HS-5 (cell line): Measurements from ENCODE around the gene TSSK3.
"Not testable (repeated sequence)": the region's sequence is repeated elsewhere in the genome, so short reads cannot be mapped to it uniquely, and the experiment has no call there.

Experiments used
- DNase-seq: peaks from one replicate; pipeline ENCODE4 v3.0.0-alpha.2; 2012; ENCODE audit warnings: low read depth

TSSK3 gene

DNA sequence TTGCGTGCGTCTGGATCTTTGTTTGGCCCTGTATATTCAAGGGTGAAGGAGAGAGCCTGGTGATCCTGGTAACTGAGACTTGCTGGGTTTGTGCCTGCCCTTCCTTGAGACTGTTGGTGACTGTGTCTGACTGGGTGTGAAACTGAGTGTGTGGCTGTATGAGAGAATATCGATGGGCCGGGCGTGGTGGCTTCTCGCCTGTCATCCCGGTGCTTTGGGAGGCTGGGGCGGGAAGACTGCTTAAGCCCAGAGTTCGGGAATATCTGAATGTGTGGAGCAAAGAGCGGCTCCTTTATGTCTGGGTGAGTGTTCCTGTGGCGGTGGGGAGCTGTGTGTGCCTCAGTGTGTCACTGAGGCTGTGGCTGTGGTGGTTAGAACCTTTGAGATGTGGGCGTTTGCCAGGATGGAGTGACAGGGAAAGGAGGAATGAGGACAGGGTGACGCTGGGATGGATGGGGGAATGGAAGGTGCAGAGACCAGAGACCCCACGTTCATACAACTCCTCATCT, 23.6 kb upstream of the TSSK3 start:
- no peak for DNase-seq

DNA sequence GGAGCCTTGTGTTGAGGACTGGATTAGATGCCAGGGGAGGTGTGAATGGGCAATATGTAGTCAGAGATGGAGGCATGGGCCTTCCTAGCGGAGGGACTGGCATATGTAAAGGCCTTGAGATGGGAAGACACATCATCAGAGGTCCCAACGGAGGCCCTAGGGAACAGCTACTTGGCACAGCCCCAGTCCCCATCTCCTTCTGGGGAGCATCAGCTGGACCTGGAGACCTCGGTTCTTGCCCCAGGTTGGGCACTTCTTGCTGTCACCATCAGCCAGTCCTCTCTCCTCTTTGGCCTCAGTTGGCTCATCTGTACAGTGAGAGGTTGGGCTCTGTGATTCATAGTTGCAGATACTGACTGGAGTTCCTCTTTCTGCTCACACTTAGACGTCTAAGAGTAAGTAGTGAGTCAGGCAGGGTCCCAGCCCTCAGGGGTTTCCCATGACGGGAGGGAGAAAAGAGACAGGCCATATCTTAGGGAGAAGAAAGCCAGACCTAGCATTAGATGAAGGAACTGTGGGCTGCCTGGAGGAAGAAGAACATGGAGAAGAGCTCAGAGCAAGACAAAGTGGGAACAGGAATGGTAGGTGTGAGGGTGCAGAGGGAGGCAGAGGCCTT, 22.9 kb upstream of the TSSK3 start:
- no peak for DNase-seq

DNA sequence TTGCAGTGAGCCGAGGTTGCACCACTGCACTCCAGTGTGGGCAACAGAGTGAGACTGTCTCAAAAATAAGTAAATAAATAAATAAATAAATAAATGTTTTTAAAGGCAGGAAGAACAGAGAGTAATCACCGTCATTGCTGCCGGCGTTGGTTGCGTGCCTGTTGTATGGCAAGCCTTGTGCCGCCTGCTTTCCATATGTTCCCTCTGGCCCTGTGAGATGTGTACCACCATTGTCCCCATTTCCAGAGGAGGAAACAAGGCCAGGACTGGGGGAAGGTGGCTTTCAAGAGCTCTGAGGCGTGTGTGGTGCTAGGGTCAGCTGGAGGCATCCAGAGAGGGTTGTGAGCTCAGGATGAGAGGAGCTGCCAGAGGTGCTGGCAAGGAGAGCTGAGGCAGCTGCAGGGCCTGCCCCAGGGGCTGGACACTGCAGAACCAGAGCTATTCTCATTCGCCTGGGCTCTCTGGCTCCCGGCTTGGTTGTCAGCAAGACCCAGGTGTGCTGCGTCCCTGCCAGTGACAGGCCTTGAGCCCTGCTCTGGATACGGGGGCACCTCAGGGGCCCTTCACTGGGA, 21.1 kb upstream of the TSSK3 start:
- no peak for DNase-seq

DNA sequence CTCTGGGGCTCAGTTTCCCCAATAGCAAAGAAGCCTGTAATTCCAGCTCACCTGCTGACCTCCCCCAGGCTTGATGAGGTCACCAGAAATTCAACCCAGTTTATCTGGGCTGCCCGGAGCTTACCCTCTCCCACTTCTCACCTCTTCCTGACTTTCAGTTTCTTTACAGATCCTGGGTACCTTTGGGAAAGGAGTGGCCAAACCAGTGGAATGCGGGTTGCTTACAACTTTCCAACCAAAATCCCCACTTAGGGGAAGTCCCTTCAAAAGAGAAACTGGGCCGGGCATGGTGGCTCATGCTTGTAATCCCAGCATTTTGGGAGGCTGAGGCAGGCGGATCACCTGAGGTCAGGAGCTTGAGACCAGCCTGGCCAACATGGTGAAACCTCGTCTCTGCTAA, 20.4 kb upstream of the TSSK3 start:
- DNase-seq, result no peak

DNA sequence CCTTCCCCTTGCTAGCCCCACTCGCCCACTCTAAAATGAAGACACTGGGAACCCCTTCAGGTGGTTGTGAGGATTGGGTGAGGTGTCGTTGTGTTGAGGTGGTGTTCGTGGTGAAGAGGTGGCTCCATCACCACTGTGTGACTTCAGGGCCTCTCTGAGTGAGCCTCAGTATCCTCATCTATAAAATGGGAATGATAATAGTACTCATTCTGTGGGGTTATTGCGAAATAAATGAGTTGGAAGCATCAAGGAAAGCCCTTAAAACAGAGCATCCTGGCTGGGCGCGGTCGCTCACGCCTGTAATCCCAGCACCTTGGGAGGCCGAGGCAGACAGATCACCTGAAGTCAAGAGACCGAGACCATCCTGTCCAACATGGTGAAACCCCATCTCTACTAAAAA, 19.6 kb upstream of the TSSK3 start:
- no peak for DNase-seq

DNA sequence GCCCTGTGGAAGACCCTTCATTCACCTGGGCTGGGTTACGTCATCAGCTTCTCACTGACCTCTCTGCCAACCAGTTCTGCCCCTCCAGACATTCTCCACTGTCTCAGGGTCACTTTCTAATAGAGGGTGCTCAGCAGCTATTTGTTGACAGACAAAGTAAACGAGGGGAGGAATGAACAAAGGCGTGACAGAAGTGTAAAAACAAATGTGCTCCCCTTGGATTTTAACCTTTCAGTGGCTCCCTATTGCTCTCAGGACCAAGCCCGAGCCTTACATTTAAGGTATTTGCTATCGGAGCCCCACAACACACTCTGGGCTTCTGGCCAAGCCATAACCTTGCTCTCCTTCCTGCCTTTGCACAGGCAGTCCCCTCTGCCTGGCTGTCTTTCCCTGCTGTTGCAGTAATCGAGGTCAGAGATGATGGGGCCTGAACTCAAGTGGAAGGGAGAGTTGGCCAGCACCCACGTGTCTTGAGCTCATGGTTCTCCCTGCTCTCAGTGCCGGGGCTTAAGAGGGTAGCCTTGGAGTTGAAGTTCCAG, 17.0 kb upstream of the TSSK3 start:
- no peak for DNase-seq

DNA sequence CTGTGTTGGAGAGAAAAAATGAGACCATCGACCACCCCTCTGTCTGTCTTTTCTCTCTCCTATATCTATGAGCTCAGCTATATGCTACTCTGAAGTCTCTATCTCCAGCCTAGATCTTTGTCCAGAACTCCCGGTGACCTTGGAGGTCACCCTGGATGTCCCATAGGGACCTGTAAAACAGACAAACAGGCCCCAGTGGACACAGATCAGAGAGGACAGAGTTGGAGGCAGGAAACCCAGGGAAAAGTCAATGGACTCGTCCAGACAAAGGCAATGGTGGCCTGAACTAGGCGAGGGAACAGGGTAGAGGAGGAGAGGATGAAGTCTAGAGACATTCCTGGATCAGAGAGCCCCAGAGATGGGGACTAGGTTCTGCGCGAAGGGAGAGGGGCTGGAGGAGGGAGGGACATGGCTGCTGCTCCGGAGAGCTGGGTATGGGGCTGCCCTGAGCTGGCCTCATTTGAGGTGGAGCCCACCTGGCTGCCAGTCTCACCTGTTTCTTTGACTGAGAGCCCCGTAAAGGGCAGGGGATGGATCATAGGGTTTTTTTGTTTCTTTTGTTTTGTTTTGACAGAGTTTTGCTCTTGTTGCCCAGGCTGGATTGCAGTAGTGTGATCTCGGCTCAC, 15.7 kb upstream of the TSSK3 start:
- no peak for DNase-seq

DNA sequence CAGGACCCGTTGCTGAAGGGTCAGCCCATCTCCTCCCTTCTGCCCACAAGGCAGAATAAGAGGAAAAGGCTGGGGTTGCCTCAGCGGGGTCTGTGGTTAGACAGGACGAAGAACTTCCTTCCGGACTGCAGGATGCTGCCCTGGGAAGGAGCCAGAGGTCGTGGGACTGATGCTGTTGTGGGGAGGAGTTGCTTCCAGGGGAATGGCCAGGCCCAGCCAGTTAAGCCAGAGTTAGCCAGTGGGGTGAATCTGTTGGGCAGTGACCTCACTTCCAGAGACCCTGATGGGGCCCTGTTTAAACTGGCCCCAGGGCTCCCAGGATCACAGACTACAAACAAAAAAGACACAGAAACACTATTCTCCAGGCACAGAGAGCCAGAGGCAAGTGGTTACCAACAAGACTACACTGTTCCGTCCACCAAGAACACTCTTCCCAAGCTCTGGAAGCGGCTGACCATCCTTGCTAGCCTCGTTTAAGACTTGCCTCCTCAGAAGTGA, 13.1 kb upstream of the TSSK3 start:
- no peak for DNase-seq

DNA sequence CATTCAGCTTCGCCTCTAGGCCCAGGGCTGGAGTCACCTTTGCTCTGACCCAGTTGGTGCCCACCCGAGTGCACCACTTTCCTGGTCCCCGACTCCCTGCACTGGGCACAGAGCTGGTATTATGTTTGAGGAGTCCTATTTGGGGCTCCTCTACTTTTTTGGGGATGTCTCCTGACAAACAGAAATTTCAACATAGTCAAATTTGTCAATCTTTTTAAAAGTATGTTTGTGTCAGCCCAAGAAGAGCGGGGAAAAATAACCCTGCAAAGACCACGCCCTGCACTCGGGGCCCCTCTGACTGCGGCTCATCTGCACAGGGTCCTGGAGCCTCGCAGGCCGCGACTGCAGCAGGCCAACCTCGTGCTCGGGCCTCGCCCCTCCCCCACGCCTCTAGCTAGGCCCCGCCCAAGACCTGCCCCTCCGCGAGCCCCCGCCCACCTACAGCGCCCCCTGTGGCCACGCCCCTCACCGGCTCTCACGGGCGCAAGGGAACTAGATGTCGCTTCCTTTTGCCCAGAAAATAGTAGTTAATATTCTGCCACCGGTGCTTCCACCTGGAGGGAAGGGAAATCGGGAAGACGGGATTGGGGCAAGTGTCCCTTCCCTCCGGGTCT, 11.4 kb upstream of the TSSK3 start:
- no peak for DNase-seq

DNA sequence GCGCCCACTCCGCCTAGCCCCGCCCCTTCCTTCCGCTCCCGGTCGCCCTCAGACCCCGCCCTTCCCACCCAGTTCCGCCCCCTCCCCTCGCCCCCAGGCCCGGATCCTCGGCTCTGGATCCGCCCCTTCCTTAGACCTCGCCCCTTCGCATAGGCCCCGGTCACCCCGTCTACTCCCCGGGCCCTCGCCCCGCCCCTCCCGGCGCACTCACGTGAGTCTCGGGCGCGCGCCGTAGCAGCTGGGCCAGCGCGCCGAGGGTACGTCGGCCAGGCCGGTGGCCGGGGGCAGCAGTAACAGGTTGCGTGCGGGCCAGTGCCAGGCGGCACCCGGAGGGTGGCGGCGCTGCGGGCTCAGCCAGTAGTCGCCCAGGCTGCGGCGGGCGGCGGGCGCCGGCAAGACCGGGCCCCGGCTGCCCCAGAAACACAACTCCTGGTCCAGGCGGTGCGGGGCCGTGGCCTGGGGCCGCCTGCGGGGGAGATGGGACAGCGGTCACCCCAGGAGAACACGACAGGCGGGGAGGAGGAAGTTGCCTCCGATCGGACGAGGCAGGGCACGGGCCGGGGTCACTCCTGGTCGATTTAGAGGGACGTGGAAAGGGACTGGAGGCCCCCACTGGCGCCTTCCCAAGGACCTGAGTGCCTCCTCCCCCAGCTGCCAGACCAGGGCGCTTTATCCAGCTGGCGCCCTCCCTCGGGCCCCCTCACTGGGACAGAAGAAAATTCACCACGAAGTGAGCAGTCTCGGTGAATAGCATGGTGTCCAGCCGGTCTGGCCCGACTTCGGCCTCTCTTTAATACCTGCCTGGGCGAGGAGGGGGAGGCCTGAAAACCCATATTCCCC, 10.7 kb upstream of the TSSK3 start:
- DNase-seq, result peak; percentile 63

DNA sequence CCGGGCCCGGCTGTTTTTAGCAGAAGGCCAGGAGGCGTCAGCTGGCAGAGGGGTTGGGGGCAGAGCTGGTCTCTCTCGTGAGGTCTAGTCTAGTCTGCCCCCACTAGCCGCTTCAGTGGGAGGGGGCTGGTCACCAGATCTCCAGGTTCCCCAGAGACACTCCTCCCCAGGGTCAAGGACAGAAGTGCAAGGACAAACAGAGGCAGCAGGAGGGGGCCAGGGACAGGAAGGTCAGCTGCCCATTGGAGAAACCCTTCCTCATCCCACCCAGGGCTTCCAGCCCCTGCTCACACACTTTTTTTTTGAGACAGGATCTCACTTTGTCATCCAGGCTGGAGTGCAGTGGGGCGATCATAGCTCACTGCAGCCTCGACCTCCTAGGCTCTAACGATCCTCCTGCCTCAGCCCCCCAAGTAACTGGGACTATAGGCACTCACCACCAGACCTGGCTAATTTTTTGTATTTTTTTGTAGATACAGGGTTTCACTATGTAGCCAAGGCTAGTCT, 10.0 kb upstream of the TSSK3 start:
- no peak for DNase-seq

DNA sequence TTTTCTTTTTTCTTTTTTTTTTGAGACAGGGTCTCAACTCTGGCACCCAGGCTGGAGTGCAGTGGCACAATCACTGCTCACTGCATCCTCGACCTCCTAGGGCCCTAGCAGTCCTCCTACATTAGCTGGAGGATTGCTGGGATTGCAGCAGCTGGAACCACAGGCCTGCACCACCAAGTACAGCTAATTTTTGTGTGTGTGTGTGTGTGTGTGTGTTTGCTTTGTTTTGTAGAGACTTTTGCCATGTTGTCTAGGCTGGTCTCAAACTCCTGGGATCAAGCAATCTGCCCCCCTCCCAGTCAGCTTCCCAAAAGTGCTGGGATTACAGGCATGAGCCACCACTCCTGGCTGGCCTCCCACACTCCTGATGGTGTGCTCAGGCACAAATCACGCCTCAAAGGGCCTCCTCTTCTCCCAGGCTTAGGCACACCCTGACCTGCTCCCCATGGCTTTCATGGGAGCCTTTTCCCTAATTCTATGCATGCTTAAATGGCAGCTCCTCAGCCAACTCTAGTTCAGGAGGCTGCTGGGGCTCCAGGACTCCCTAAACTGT, 9.4 kb upstream of the TSSK3 start:
- no peak for DNase-seq

DNA sequence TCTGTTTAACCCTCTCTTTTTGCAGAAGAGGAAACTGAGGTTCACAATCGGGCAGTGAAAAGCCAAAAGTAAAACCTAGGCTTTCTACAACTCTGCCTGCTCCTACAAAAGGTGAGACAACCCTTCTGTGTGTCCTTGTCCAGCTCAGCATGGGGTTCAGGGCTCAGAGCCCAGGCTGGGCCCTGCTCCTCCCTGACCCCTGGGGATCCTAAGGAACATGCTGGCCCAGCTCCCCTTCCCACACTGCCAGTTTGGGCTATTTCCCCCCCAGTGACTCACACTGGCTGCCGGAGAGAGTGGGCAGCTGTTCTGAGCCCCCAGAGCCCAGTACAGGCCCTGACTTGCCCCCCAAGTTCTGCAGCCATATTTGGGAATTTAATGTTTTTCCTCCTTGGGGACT, 8.9 kb upstream of the TSSK3 start:
- no peak for DNase-seq

DNA sequence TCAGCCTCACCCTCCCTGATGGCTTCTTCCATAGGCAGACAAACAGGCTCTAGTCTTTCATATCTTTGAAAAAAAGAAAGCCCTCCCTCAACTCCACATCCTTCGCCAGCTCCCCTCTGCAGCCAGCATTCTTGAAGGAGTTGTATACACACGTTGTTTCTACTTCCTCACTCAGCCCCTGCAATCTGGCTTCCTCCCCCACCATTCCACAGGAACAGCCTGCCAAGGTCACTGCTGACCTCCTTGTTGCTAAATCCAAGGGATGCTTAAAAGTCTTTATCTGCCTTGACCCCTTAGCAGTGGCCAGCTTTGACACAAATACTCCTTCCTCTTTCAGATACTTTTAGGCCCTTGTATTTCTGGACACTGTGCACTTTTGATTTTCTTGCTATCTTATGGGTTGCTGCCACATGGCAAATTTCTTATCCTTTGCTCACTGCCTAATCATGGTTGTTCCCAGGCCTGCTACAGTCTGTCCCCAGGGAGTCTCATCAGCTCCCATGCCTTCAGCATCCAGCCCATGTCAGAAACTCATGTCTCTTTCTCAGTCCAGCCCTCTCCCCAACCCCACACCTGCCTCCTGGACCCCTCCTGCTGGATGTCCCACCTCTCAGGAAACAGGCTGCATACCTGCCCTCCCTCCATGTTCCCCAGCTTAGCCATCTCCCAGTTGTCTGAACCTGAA, 8.3 kb upstream of the TSSK3 start:
- DNase-seq, result no peak

DNA sequence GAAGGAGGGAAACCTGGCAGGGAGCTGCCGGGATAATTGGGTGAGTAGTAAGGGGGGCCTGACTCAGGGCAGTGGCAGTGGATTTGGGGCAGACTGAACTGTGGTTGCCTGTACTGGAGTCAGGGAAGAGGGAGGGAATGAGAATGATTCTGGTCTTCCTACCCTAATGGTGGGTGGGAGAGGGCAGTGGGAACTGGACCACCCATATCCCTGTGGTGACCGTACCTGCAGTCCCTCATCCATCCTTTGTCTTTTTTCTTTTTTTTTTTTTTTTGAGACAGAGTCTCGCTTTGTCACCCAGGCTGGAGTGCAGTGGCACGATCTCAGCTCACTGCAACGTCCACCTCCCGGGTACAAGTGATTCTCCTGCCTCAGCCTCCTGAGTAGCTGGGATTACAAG, 6.6 kb upstream of the TSSK3 start:
- not testable (repeated sequence) for DNase-seq

DNA sequence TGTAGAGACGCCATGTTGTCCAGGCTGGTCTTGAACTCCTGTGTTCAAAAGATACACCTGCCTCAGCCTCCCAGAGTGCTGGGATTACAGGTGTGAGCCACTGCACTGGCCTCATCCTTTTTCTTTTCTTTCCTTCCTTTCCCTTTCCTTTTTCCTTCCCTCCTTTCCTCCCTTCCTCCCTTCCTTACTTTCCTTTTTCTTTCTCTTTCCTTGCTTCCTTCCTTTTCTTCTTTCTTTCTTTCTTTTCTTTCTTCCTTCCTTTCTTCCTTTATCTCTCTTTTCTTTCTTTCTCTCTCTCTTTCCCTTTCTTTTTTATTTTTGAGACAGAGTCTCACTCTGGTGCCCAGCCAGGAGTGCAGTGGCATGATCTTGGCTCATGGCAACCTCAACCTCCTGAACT, 5.9 kb upstream of the TSSK3 start:
- DNase-seq, result no peak

DNA sequence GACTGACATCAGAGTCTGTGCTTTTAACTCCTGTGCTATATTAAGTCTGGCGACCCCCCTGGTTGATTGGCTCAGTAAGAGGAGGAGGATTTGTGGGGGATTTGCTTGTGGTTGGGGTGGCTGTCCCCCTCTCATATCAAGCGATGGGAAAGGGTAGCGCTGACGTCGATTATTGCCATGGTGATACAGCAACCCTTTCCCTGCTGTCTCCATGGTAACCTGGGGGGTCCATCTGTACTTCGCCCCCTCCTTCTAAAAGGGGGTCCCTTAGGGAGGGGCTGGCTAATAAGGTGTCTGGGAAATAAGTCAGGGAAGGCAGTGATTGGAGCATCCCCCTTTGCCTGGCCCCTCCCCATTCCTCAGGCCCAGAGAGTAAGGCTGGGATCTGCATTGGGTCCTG, 4.7 kb upstream of the TSSK3 start:
- no peak for DNase-seq

DNA sequence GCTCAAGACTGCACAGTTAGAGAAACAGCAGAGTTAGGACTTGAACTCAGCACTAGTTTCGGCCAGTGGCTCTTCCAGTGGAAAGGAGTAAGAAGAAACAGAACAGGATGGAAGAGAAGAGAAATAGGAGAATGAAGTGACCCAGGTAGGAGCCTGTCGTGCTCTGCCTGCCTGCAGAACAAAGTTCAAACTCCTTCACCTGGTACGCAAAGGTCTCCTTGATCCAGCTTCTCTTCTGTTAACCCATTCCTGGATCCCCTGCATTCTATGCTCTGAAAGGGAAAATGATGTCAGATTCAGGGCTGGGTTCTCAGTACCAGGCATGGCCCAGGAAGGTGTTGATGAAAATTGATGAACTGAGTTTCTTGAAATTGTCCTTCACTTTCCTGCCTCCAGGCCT, 3.9 kb upstream of the TSSK3 start:
- no peak for DNase-seq

DNA sequence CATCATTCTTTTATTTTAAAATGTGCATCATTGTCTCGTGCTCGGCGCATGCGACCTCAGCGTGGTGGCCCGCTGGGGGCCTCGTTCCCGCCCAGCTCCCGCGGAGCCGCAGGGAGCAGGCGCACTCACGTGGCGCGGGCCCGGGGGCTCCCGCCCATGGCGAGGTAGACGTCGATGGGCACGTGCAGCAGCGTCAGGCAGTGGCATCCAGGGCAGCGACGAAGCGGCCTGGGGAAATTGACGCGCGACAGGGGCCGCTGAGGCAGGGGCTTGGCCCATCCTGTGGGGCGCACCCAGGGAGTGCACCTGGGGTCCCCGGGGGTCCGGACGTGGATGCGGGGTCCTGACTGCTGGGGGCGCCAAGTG, 1.0 kb upstream of the TSSK3 start:
- no peak for DNase-seq

DNA sequence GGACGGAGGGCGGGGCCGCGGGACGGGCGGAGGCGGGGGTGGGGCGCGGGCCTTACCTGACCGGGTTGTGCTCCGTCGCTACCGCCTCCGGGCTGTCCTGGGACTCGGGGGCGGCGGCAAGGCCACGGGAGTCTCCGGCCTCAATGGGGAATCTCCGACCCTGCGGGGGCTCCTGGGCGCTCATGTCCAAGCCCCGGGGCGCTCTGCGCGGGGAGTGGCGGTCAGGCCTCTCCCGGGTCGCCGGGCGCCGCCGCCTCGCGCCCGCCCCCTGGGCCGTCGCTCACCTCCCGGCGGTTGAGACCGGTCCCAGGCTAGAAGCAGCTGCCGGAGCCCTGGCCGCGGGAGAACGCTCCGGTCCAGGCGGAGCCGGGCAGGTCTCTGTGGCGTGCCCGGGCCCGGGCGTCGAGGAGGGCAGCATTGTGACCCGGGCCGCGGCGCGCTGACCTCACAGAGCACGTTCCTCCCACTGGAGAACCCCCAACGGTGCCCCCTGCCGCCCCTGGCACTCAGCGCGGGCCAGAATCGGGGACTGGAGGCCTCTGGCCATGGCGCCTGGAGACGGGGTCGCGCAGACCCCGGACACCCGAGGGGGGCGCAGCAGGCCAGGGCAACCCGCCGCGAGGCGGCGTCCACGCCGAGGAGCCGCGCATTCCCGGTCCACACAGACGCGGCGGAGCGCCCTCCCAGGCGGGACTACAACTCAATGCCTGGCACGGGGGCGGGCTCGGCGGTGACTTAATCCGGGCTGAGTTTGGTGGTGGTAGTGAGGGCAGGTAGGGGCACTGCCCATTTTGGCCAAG, 465 bp upstream of the TSSK3 start:
- no peak for DNase-seq
